Muscle of leg (tissue), 11 donors: Measurements from ENCODE around the gene ELAVL4. TPM values are rescaled to one million over a fixed set of nuclear protein-coding genes. Genes with fewer than 3 reads are reported as not detected.

Source experiments
- DNase-seq: peaks from one replicate; pipeline ENCODE4 v3.0.0; 2013
- H3K27ac ChIP-seq: one replicate; pipeline ENCODE4 v1.5.1; 2013; ENCODE audit warnings: mild to moderate bottlenecking, low read length, control low read depth
- H3K27me3 ChIP-seq: one replicate; pipeline ENCODE4 v1.6.1; 2013; ENCODE audit warnings: low read length; ENCODE audit not compliant: control insufficient read depth, insufficient read depth
- H3K36me3 ChIP-seq: one replicate; pipeline ENCODE4 v1.6.1; 2013; ENCODE audit warnings: low read length; ENCODE audit not compliant: control insufficient read depth, insufficient read depth
- H3K4me1 ChIP-seq: one replicate; pipeline ENCODE4 v1.6.1; 2013; ENCODE audit warnings: low read length; ENCODE audit not compliant: control insufficient read depth, insufficient read depth
- H3K4me3 ChIP-seq: one replicate; pipeline ENCODE4 v1.5.1; 2013; ENCODE audit warnings: low read length, control low read depth
- H3K9me3 ChIP-seq: replicated peaks from 2 replicates; pipeline ENCODE4 v1.6.1; 2013; ENCODE audit warnings: low read depth, low read length; ENCODE audit not compliant: control insufficient read depth
- WGBS: methylation state at CpG from one replicate; pipeline ENCODE4 v1.1.5; 2013; ENCODE audit warnings: missing lambda C conversion rate; ENCODE audit not compliant: insufficient coverage; 5-methylcytosine and 5-hydroxymethylcytosine counted together
- polyA plus RNA-seq, 8 donors: library from polyadenylated mRNA; unstranded; fragments of 120-200 nt; gene quantifications; one replicate each; pipeline versions ENCODE4 v1.2.1 to v1.2.3, GENCODE V29; 2013; ENCODE audit warnings: inconsistent platforms in 1 of 8, low replicate concordance in 1 of 8; ENCODE audit not compliant: insufficient read length in 8 of 8, insufficient read depth in 1 of 8
- total RNA-seq: library from RNA; stranded (reverse); fragments of 120-200 nt; gene quantifications from one replicate; pipeline ENCODE4 v1.2.4, GENCODE V29; 2013

Gene ELAVL4
- total and polyA plus RNA-seq, 9 donors, result 0.07 to 0.91 (median 0.19) TPM

GRCh38 chr1:50097791-50098190, 10.9 kb upstream of the ELAVL4 start:
- Histone ChIP-seq H3K4me1 (no peaks in the 10 kb centered on the region), H3K36me3 (no peaks in the 10 kb centered on the region), H3K4me3 (no peak overlapping the region), H3K27me3 (no peaks in the 10 kb centered on the region), H3K27ac (no peak overlapping the region), H3K9me3 (no peaks in the 10 kb centered on the region)
- DNase-seq, result no peak

- DNase-seq, result peak; percentile 24
- no peaks in the 10 kb centered on the region for H3K27me3 ChIP-seq
- no peaks in the 10 kb centered on the region for H3K9me3 ChIP-seq
- no peaks in the 10 kb centered on the region for H3K4me1 ChIP-seq
- WGBS, result 0% methylated on average over 1 of the region's 2 CpGs
- no peak overlapping the region for H3K27ac ChIP-seq
- H3K4me3 ChIP-seq, result no peak overlapping the region
- no peaks in the 10 kb centered on the region for H3K36me3 ChIP-seq
Observed at GRCh38 chr1:50098591-50099021, 10.1 kb upstream of the ELAVL4 start.

- H3K4me3 ChIP-seq, result no peak overlapping the region
- no peaks in the 10 kb centered on the region for H3K36me3 ChIP-seq
- no peak for DNase-seq
- no CpG with 5 or more reads among the region's 1 CpG for WGBS
- H3K4me1 ChIP-seq, result no peaks in the 10 kb centered on the region
- H3K9me3 ChIP-seq, result no peaks in the 10 kb centered on the region
- peaks cover 2% of the 10 kb centered on the region for H3K27me3 ChIP-seq
- H3K27ac ChIP-seq, result no peak overlapping the region
Observed at GRCh38 chr1:50099654-50100053, 9.1 kb upstream of the ELAVL4 start.

GRCh38 chr1:50103615-50104081, 5.1 kb upstream of the ELAVL4 start:
- Histone ChIP-seq H3K9me3 (no peaks in the 10 kb centered on the region), H3K36me3 (no peaks in the 10 kb centered on the region), H3K27me3 (peaks cover 6% of the 10 kb centered on the region), H3K4me3 (no peak overlapping the region), H3K27ac (no peak overlapping the region), H3K4me1 (no peaks in the 10 kb centered on the region)
- WGBS, result 25% methylated on average over 5 of the region's 7 CpGs
- DNase-seq, result no peak

- H3K27me3 ChIP-seq, result peaks cover 20% of the 10 kb centered on the region
- no peak overlapping the region for H3K4me3 ChIP-seq
- WGBS, result 60% methylated on average over 1 of the region's 3 CpGs
- no peak for DNase-seq
- H3K4me1 ChIP-seq, result no peaks in the 10 kb centered on the region
- no peak overlapping the region for H3K27ac ChIP-seq
- no peaks in the 10 kb centered on the region for H3K9me3 ChIP-seq
- H3K36me3 ChIP-seq, result no peaks in the 10 kb centered on the region
Observed at GRCh38 chr1:50105433-50105832, 3.3 kb upstream of the ELAVL4 start.

GRCh38 chr1:50106095-50106761, 2.5 kb upstream of the ELAVL4 start:
- H3K36me3 ChIP-seq, result no peaks in the 10 kb centered on the region
- no peak overlapping the region for H3K4me3 ChIP-seq
- no peaks in the 10 kb centered on the region for H3K4me1 ChIP-seq
- no peak overlapping the region for H3K27ac ChIP-seq
- peaks cover 26% of the 10 kb centered on the region for H3K27me3 ChIP-seq
- DNase-seq, result no peak
- whole genome bisulfite sequencing, result 79% methylated on average over 9 of the region's 12 CpGs
- no peaks in the 10 kb centered on the region for H3K9me3 ChIP-seq

- WGBS, result 33% methylated on average over 1 of the region's 4 CpGs
- no peaks in the 10 kb centered on the region for H3K9me3 ChIP-seq
- no peaks in the 10 kb centered on the region for H3K4me1 ChIP-seq
- no peak overlapping the region for H3K27ac ChIP-seq
- no peaks in the 10 kb centered on the region for H3K36me3 ChIP-seq
- H3K4me3 ChIP-seq, result no peak overlapping the region
- no peak for DNase-seq
- peaks cover 24% of the 10 kb centered on the region for H3K27me3 ChIP-seq
Observed at GRCh38 chr1:50109116-50109515, 396 bp downstream of the ELAVL4 start.

GRCh38 chr1:50109647-50110075, 941 bp downstream of the ELAVL4 start:
- WGBS, result 7% methylated on average over 6 of the region's 8 CpGs
- Histone ChIP-seq H3K9me3 (no peaks in the 10 kb centered on the region), H3K27ac (no peak overlapping the region), H3K4me1 (no peaks in the 10 kb centered on the region), H3K36me3 (no peaks in the 10 kb centered on the region), H3K27me3 (peaks cover 24% of the 10 kb centered on the region), H3K4me3 (no peak overlapping the region)
- peak; percentile 59 for DNase-seq

GRCh38 chr1:50110151-50110550, 1.4 kb downstream of the ELAVL4 start:
- Histone ChIP-seq H3K27me3 (peaks cover 24% of the 10 kb centered on the region), H3K9me3 (no peaks in the 10 kb centered on the region), H3K4me3 (no peak overlapping the region), H3K36me3 (no peaks in the 10 kb centered on the region), H3K4me1 (no peaks in the 10 kb centered on the region), H3K27ac (no peak overlapping the region)
- DNase-seq, result peak; percentile 32
- WGBS, result 10% methylated on average over 6 of the region's 9 CpGs

- 3% methylated on average over 5 of the region's 7 CpGs for WGBS
- no peak overlapping the region for H3K27ac ChIP-seq
- no peaks in the 10 kb centered on the region for H3K36me3 ChIP-seq
- H3K27me3 ChIP-seq, result peaks cover 24% of the 10 kb centered on the region
- H3K9me3 ChIP-seq, result no peaks in the 10 kb centered on the region
- H3K4me1 ChIP-seq, result no peaks in the 10 kb centered on the region
- peak; percentile 7 for DNase-seq
- no peak overlapping the region for H3K4me3 ChIP-seq
Observed at GRCh38 chr1:50110656-50111055, 1.9 kb downstream of the ELAVL4 start.

GRCh38 chr1:50111503-50111902, 2.8 kb downstream of the ELAVL4 start:
- Histone ChIP-seq H3K4me3 (no peak overlapping the region), H3K27me3 (peaks cover 24% of the 10 kb centered on the region)
- DNase-seq, result no peak

More at GRCh38 chr1:50111503-50111902, 2.8 kb downstream of the ELAVL4 start:
- H3K27ac ChIP-seq, result no peak overlapping the region
- WGBS, result no CpG with 5 or more reads among the region's 3 CpGs
- no peaks in the 10 kb centered on the region for H3K36me3 ChIP-seq
- H3K4me1 ChIP-seq, result no peaks in the 10 kb centered on the region
- H3K9me3 ChIP-seq, result no peaks in the 10 kb centered on the region
